ENCODE data around the gene SPX. TPM values are rescaled to one million over a fixed set of nuclear protein-coding genes. Genes with fewer than 3 reads are reported as not detected.

Gene SPX
- total and polyA plus RNA-seq, 2 of the 4 experiments (the other 2 are of a cell fraction), result under 0.01 to 0.12 TPM

- no peak overlapping the region for H3K18ac ChIP-seq (ENCODE audit: low read depth, low read length)
- H2BK20ac ChIP-seq (ENCODE audit: low read depth, low read length), result no peak overlapping the region
- no peak overlapping the region for H3K4me3 ChIP-seq (ENCODE audit: insufficient read depth, low read depth, low read length)
- intact Hi-C loops (cut with micrococcal nuclease) (no loop called here), in situ Hi-C loops (cut with MboI; ENCODE audit: low sequenced_read_pairs) (no loop called here), dilution Hi-C loops (cut with HindIII; ENCODE audit: low sequenced_read_pairs, unreplicated experiment) (no loop called here)
- no CpG with 5 or more reads among the region's 1 CpG for WGBS, 2 experiments (ENCODE audit: extremely low coverage in 2 of 2, insufficient read length in 1 of 2)
- no peak overlapping the region for H4K5ac ChIP-seq (ENCODE audit: low read depth, low read length)
- H3K9me3 ChIP-seq (ENCODE audit: control insufficient read depth, insufficient read depth, low read length), result no peaks in the 10 kb centered on the region
- H3K36me3 ChIP-seq (ENCODE audit: control insufficient read depth, insufficient read depth, low read length), result no peaks in the 10 kb centered on the region
- no peak overlapping the region for H3K4ac ChIP-seq (ENCODE audit: low read depth, low read length)
- H3K27ac ChIP-seq (ENCODE audit: insufficient read depth, low read length), result no peak overlapping the region
- no peak overlapping the region for H3K14ac ChIP-seq (replicated peaks; ENCODE audit: low read depth, low read length)
- H2BK15ac ChIP-seq (ENCODE audit: low read depth, low read length), result no peak overlapping the region
- H4K91ac ChIP-seq (ENCODE audit: insufficient read depth, low read depth, low read length), result no peak overlapping the region
- no peak overlapping the region for H3K9ac ChIP-seq (ENCODE audit: low read depth, low read length)
- no peak overlapping the region for H2AK9ac ChIP-seq (replicated peaks; ENCODE audit: low read depth, low read length, poor library complexity)
- ChIA-PET POLR2A (ENCODE audit: unreplicated experiment) (no interaction called here), CTCF (no interaction called here)
- H3K56ac ChIP-seq (ENCODE audit: extremely low read depth, insufficient read depth, low read length), result no peak overlapping the region
- H3K27me3 ChIP-seq (ENCODE audit: control insufficient read depth, insufficient read depth, low read length), result no peaks in the 10 kb centered on the region
- no peak overlapping the region for H2AK5ac ChIP-seq (ENCODE audit: low read depth, low read length)
- DNase-seq, result no peak
- no peak overlapping the region for H2BK5ac ChIP-seq (ENCODE audit: low read depth, low read length, poor library complexity, severe bottlenecking)
- BruUV-seq (replicated peaks), result no TSS peak
- H3K4me2 ChIP-seq (ENCODE audit: low read depth, low read length), result no peak overlapping the region
- no peaks in the 10 kb centered on the region for H3K9me1 ChIP-seq (ENCODE audit: insufficient read depth, low read length)
- H3K4me1 ChIP-seq (ENCODE audit: control insufficient read depth, insufficient read depth, low read length), result no peaks in the 10 kb centered on the region; the same call in 1 of the 2 replicates
- no peak for ATAC-seq (ENCODE audit: low read depth)
- no peaks in the 10 kb centered on the region for H3K79me1 ChIP-seq (ENCODE audit: low read depth in 1 of 2, low read length in 2 of 2)
- no peak for TF ChIP-seq CHD1 (IDR thresholded peaks at IDR 0.05; ENCODE audit: low read depth, low read length)
- TF ChIP-seq USF2 (IDR thresholded peaks at IDR 0.05; ENCODE audit: low read depth, low read length), result no peak
- TF ChIP-seq ELK1 (IDR thresholded peaks at IDR 0.05; ENCODE audit: borderline replicate concordance, low read depth, low read length), result no peak
- no peak for TF ChIP-seq MAZ (IDR thresholded peaks at IDR 0.05; ENCODE audit: borderline replicate concordance, low read depth, low read length)
- TF ChIP-seq CTCF (conservative IDR thresholded peaks at IDR 0.05; ENCODE audit: low read depth, low read length), result no peak
- TF ChIP-seq SMC3 (IDR thresholded peaks at IDR 0.05; ENCODE audit: low read depth, low read length), result no peak
- no peak for TF ChIP-seq BHLHE40 (IDR thresholded peaks at IDR 0.05; ENCODE audit: low read depth, low read length)
- no peak for TF ChIP-seq RAD21 (IDR thresholded peaks at IDR 0.05; ENCODE audit: low read length)
- TF ChIP-seq RCOR1 (IDR thresholded peaks at IDR 0.05; ENCODE audit: insufficient replicate concordance, low read length), result no peak
- TF ChIP-seq CEBPB (IDR thresholded peaks at IDR 0.05; ENCODE audit: low read depth, low read length), result no peak
- TF ChIP-seq POLR2A (IDR thresholded peaks at IDR 0.05; ENCODE audit: low read depth, low read length), result no peak
- TF ChIP-seq NFE2L2 (IDR thresholded peaks at IDR 0.05; ENCODE audit: low read depth, low read length), result no peak
- TF ChIP-seq MXI1 (IDR thresholded peaks at IDR 0.05; ENCODE audit: borderline replicate concordance, low read depth, low read length), result no peak
- no peaks in the 10 kb centered on the region for H4K20me1 ChIP-seq (ENCODE audit: insufficient read depth, low read length)
- H4K8ac ChIP-seq (ENCODE audit: low read depth in 2 of 2, low read length in 2 of 2), result no peak overlapping the region
- H2AFZ ChIP-seq (replicated peaks; ENCODE audit: low read length, poor library complexity), result no peak overlapping the region
- no peak overlapping the region for H2BK120ac ChIP-seq (ENCODE audit: low read depth, low read length)
- H3K23ac ChIP-seq (ENCODE audit: low read depth, low read length), result no peak overlapping the region
Observed at GRCh38 chr12:21547437-21547836, 21.3 kb downstream of the SPX start.
